Activated CD4-positive, alpha-beta memory T cell treated with anti-CD3 and anti-CD28 coated beads for 36 hours (primary cell): ENCODE measurements around the gene SRPX2. TPM values are rescaled to one million over a fixed set of nuclear protein-coding genes. Genes with fewer than 3 reads are reported as not detected.

Source experiments
- CTCF ChIA-PET: fragments of 350-600 bp; sonication (Branson Sonifier 250); formaldehyde crosslinking; loops from one replicate; lab custom pipeline; 2021; ENCODE audit warnings: antibody characterized with exemption, inconsistent platforms; lab: Charles Lee
- POLR2A ChIA-PET: fragments of 350-600 bp; sonication (Branson Sonifier 250); formaldehyde crosslinking; loops from one replicate; lab custom pipeline; 2021; ENCODE audit warnings: antibody characterized with exemption; lab: Charles Lee
- DNase-seq: peaks from one replicate; pipeline ENCODE4 v3.0.0-alpha.2; 2020
- H3K27ac Mint-ChIP-seq: one replicate; pipeline ENCODE4 v1.8.0; 2021; ENCODE audit warnings: mixed read lengths
- H3K27me3 Mint-ChIP-seq: one replicate; pipeline ENCODE4 v1.8.0; 2021; ENCODE audit warnings: mixed read lengths
- H3K36me3 Mint-ChIP-seq: one replicate; pipeline ENCODE4 v1.8.0; 2021; ENCODE audit warnings: mixed read lengths
- H3K4me1 Mint-ChIP-seq: one replicate; pipeline ENCODE4 v1.8.0; 2021; ENCODE audit warnings: low read depth, mixed read lengths
- H3K4me3 Mint-ChIP-seq: one replicate; pipeline ENCODE4 v1.8.0; 2021; ENCODE audit warnings: mild to moderate bottlenecking, mixed read lengths
- H3K9me3 Mint-ChIP-seq: one replicate; pipeline ENCODE4 v1.8.0; 2021; ENCODE audit warnings: mixed read lengths
- intact Hi-C: fragments of 100-400 bp; cut with micrococcal nuclease; formaldehyde crosslinking; loops from one replicate; pipeline ENCODE4 v1.15.1; 2023
- total RNA-seq, 2 experiments: library from RNA; stranded (reverse); gene quantifications; one replicate each; pipeline ENCODE4 v1.2.3, GENCODE V29; 2021

SRPX2 gene
- total RNA-seq, 2 experiments from 2014 or later, result not detected

DNA sequence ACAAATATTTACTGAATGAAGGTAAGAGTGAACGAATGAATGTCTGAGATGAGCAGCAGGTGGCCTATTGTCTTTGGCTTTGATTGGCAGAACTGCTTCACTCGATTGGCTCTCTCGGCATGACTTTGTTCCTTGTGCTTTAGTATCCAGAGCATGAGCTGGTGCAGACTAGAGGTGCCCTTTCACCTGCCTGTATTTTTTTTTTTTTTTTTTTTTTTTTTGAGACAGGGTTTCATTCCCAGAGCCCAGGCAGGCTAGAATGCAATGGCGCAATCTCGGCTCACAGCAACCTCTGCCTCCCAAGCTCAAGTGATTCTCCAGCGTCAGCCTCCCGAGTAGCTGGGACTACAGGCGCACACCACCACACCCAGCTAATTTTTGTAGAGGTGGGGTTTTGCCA, 38.9 kb downstream of the SRPX2 start:
- no peak overlapping the region for H3K27ac Mint-ChIP-seq
- H3K36me3 Mint-ChIP-seq, result no peaks in the 10 kb centered on the region
- DNase-seq, result no peak
- H3K4me3 Mint-ChIP-seq, result no peak overlapping the region
- ChIA-PET CTCF (interaction anchor here (0.7 to 1.9 kb wide), 3 partner anchors 12 to 85 kb away, joined by 3 to 14 read pairs (median 3); no protein-coding TSS in a partner anchor), POLR2A (no interaction called here)
- peaks cover 1% of the 10 kb centered on the region for H3K27me3 Mint-ChIP-seq
- no peaks in the 10 kb centered on the region for H3K9me3 Mint-ChIP-seq
- H3K4me1 Mint-ChIP-seq, result peaks cover 12% of the 10 kb centered on the region
- intact Hi-C loops, result loop anchor here (10.0 kb wide), 1 partner anchor 522 kb away; no protein-coding TSS in a partner anchor

DNA sequence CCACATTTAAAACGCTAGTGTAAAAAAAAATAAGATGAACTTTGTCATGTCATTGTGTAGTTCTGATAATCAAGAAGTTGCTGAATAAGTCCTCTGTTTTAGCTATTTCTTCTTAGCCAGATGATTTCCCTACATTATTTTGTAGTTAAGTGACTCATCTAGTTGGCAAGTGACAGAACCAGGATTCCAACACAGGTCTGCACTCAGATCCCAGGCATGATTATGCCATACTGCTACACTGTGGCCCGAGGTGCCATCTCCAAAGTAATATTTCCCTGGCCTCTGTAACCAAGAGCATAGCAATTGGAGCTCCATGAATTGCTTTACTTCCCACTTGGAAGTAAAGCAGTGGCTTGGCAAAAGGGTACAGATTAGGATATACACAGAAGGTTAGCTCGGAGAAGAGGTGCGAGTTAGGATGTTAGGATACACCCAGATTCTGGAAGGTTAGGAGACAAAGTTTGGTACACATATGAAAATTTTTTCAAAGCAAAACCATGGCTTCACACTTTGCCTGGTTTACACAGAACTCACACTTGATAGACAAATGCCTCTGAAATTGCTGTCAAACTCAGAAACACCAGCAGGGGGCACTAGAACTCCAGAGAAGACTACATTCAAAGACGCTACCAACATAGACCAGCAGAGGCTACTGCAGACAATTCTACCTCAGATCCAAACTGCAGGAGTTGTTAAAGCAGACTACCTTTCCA, 41.4 kb downstream of the SRPX2 start:
- Mint-ChIP-seq H3K4me1 (peaks cover 12% of the 10 kb centered on the region), H3K4me3 (no peak overlapping the region), H3K9me3 (no peaks in the 10 kb centered on the region), H3K36me3 (no peaks in the 10 kb centered on the region), H3K27ac (no peak overlapping the region), H3K27me3 (peaks cover 1% of the 10 kb centered on the region)
- intact Hi-C loops, result loop anchor here (1.0 to 10.0 kb wide), 2 partner anchors 83 to 519 kb away; no protein-coding TSS in a partner anchor
- CTCF ChIA-PET, result interaction anchor here (0.6 to 4.5 kb wide), 14 partner anchors 9 to 1384 kb away, joined by 3 to 91 read pairs (median 3); no protein-coding TSS in a partner anchor
- POLR2A ChIA-PET, result no interaction called here
- DNase-seq, result peak; percentile 71

DNA sequence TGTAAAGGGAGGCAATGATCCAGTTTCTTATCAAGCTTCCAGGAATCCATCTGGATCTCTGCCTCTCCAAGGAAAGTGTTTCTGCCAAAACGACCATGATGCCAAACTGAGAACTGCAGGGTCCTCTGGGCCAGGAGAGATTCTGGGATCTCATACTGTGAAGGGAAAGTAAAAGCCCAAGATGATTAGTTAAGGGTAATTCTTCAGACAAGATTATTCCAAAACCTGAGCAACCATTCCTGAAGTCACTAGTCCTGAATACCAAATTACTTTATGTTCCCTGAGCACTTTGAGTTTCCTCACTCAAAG, 42.0 kb downstream of the SRPX2 start:
- Mint-ChIP-seq H3K9me3 (no peaks in the 10 kb centered on the region), H3K36me3 (no peaks in the 10 kb centered on the region), H3K4me1 (peaks cover 12% of the 10 kb centered on the region), H3K27ac (no peak overlapping the region), H3K4me3 (no peak overlapping the region), H3K27me3 (peaks cover 1% of the 10 kb centered on the region)
- intact Hi-C loops, result loop anchor here (1.0 to 10.0 kb wide), 2 partner anchors 82 to 519 kb away; no protein-coding TSS in a partner anchor
- DNase-seq, result no peak
- POLR2A ChIA-PET, result no interaction called here
- CTCF ChIA-PET, result interaction anchor here (0.7 to 4.5 kb wide), 6 partner anchors 11 to 1385 kb away, joined by 3 to 91 read pairs (median 4); no protein-coding TSS in a partner anchor

DNA sequence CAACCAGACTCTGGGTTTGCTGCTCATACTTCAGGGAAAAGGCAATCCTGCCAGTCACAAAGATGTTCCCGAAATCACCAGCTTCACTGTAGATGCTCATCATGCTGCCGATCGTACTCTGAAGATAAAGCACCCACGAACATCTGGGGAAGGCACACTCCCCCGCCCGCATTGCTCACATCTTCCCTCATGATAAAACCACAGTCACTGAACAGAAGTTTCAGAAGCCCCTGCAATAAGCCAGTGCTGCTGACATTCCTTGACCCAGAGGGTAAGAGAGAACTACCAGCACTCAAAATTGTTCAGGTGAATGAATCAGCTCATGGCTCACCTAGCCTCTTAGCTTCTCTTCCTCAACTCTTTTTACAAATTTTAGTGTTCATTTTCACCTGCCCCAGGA, 43.1 kb downstream of the SRPX2 start:
- Mint-ChIP-seq H3K27me3 (peaks cover 3% of the 10 kb centered on the region), H3K4me3 (no peak overlapping the region), H3K4me1 (peaks cover 12% of the 10 kb centered on the region), H3K36me3 (no peaks in the 10 kb centered on the region), H3K9me3 (no peaks in the 10 kb centered on the region), H3K27ac (no peak overlapping the region)
- peak; percentile 15 for DNase-seq
- ChIA-PET CTCF (interaction anchor here (0.7 to 4.5 kb wide), 4 partner anchors 16 to 83 kb away, joined by 3 to 91 read pairs (median 6); no protein-coding TSS in a partner anchor), POLR2A (no interaction called here)
- intact Hi-C loops, result loop anchor here (10.0 kb wide), 1 partner anchor 518 kb away; no protein-coding TSS in a partner anchor

DNA sequence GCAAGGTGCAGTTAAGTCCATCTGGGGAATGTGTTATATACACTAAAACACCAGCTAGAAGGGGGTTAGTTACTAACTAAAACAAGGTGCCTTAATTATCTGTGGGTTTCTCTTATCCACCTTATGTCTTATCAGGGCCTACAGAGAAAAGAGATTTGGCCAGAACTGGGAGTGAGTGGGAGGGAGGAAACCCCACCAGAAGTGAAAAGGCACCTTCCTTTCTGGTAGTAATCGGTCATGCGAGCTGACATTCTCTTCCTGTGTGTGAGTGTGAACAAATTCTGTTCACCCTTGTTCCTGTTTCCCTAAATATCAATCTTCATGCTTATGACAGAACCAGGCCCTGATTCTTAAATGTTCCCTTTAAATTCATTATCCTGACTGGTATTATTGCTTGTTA, 43.5 kb downstream of the SRPX2 start:
- peaks cover 3% of the 10 kb centered on the region for H3K27me3 Mint-ChIP-seq
- H3K4me1 Mint-ChIP-seq, result peaks cover 12% of the 10 kb centered on the region

DNA sequence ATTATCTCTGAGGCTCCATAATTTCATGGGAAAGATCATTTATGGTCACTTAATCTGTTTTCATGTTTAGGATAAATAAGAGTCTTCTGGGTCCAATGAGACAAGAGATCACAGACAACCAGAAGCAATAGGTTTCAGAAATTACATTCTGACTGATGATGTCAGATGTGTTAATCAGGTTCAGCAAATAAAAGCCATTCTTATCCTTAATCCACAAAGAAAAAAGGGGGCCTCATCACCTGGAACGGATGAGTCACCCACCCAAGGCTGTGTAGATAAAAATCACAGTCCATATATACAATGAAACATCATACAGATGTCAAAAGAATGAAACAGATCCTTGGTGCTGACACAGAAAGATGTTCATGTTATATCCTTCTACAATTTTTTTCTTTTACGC, 51.3 kb downstream of the SRPX2 start:
- H3K9me3 Mint-ChIP-seq, result no peaks in the 10 kb centered on the region
- ChIA-PET POLR2A (no interaction called here), CTCF (no interaction called here)
- H3K4me1 Mint-ChIP-seq, result no peaks in the 10 kb centered on the region
- no peak overlapping the region for H3K4me3 Mint-ChIP-seq
- intact Hi-C loops, result no loop called here
- H3K36me3 Mint-ChIP-seq, result no peaks in the 10 kb centered on the region
- H3K27me3 Mint-ChIP-seq, result peaks cover 13% of the 10 kb centered on the region
- peak; percentile 10 for DNase-seq
- no peak overlapping the region for H3K27ac Mint-ChIP-seq

More for the DNA sequence above, 43.5 kb downstream of the SRPX2 start:
- H3K27ac Mint-ChIP-seq, result no peak overlapping the region
- no peaks in the 10 kb centered on the region for H3K9me3 Mint-ChIP-seq
- intact Hi-C loops, result loop anchor here (10.0 kb wide), 1 partner anchor 517 kb away; no protein-coding TSS in a partner anchor
- CTCF ChIA-PET, result interaction anchor here (0.7 to 4.5 kb wide), 4 partner anchors 16 to 599 kb away, joined by 3 to 91 read pairs (median 6); no protein-coding TSS in a partner anchor
- DNase-seq, result no peak
- no peak overlapping the region for H3K4me3 Mint-ChIP-seq
- POLR2A ChIA-PET, result no interaction called here
- H3K36me3 Mint-ChIP-seq, result no peaks in the 10 kb centered on the region

DNA sequence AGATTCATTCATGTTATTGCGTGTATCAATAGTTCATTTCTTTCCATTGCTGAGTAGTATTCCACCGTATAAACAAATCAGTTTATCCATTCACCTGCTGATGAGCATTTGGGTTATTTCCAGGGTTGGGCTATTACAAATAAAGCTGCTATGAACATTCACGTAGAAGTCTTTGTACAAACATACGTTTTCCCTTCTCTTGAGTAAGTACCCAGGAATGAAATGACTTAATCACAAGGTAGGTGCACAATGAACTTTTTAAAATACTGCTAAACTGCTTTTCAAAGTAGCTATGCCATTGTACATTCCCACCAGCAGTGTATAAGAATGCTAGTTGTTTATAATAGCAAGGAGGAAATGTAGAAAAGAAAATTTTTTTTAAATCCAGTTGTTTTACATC, 52.0 kb downstream of the SRPX2 start:
- Mint-ChIP-seq H3K36me3 (no peaks in the 10 kb centered on the region), H3K27me3 (peaks cover 13% of the 10 kb centered on the region), H3K27ac (no peak overlapping the region), H3K4me3 (no peak overlapping the region), H3K9me3 (no peaks in the 10 kb centered on the region), H3K4me1 (no peaks in the 10 kb centered on the region)
- CTCF ChIA-PET, result interaction anchor here (1.3 kb wide), 1 partner anchor 72 kb away, joined by 3 read pairs; no protein-coding TSS in a partner anchor
- POLR2A ChIA-PET, result no interaction called here
- intact Hi-C loops, result no loop called here
- DNase-seq, result no peak

DNA sequence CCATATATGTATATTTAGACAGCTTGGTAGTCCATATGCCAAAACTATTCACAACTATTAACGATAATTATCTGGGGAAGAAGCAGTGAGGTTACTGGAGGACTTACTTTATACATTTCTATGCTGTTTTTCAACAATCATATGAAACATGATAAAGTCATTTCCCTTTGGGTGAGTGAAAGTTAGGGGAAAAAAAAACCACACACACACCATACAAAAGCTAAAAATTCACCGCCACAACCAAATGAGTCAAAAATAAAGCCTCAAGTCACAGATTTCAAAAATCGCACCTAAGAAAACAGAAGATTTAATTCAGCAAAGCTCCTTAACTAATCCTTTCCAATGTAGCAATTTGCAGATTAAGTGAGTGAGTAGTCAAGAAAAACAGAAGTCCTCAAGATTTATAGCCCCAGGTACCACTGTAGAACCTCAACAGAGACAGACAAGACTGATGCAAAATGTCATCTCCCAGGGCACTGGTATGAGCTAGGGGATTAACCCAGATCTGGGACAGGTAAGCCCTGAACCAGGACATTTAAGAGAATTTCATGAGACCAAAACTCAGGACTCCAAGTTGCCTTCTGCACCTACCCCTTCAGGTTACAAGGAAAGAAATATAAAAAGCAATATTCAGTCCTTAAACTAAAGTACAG, 52.8 kb downstream of the SRPX2 start:
- CTCF ChIA-PET, result interaction anchor here (1.3 kb wide), 1 partner anchor 72 kb away, joined by 3 read pairs; no protein-coding TSS in a partner anchor
- peaks cover 13% of the 10 kb centered on the region for H3K27me3 Mint-ChIP-seq
- no peak for DNase-seq
- no peak overlapping the region for H3K4me3 Mint-ChIP-seq
- no peak overlapping the region for H3K27ac Mint-ChIP-seq
- intact Hi-C loops, result no loop called here
- no peaks in the 10 kb centered on the region for H3K4me1 Mint-ChIP-seq
- H3K9me3 Mint-ChIP-seq, result no peaks in the 10 kb centered on the region
- POLR2A ChIA-PET, result no interaction called here
- no peaks in the 10 kb centered on the region for H3K36me3 Mint-ChIP-seq

DNA sequence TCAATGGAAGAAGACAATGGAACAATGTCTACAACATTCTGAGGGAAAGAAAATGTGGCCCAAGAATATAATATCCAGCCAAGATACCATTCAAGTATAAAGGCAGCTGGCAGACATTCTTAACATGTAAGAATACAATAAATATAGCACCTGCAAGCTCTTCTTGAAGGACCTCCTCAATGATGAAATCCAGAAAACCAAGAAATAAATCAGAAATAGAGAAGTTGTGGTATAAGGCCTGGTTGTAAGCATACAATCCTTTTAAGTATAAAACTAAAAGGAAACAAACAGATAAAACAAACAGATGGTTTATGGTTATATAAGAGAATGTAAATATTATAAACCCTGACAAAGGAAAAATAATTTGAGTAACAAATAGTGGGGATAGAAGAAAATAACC, 54.6 kb downstream of the SRPX2 start:
- Mint-ChIP-seq H3K4me1 (no peaks in the 10 kb centered on the region), H3K36me3 (no peaks in the 10 kb centered on the region), H3K27ac (no peak overlapping the region), H3K27me3 (peaks cover 11% of the 10 kb centered on the region), H3K4me3 (no peak overlapping the region), H3K9me3 (no peaks in the 10 kb centered on the region)
- ChIA-PET POLR2A (no interaction called here), CTCF (interaction anchor here (0.6 kb wide), 1 partner anchor 1439 kb away, joined by 3 read pairs; no protein-coding TSS in a partner anchor)
- intact Hi-C loops, result no loop called here
- no peak for DNase-seq

DNA sequence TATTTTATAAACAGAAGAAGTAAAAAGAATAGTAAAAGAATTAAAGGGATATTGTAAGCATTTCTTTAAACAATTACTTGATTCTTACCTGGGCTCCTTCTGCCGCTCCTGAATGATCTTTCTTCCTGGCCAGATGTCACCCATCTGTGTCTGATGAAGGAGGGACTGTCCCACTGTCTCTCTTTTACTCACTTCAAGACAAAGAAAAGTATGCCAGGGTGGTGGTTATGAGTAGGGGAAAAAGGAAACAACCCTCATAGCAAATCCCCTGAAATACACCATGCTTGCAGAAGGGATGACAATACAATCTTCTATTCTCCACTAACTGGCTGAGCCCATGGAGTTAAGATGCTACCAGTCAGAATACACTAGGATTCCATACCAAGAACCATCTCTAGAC, 56.8 kb downstream of the SRPX2 start:
- ChIA-PET CTCF (no interaction called here), POLR2A (no interaction called here)
- Mint-ChIP-seq H3K27me3 (peaks cover 6% of the 10 kb centered on the region), H3K9me3 (no peaks in the 10 kb centered on the region), H3K4me1 (no peaks in the 10 kb centered on the region), H3K4me3 (no peak overlapping the region), H3K36me3 (no peaks in the 10 kb centered on the region), H3K27ac (no peak overlapping the region)
- intact Hi-C loops, result no loop called here
- DNase-seq, result no peak

DNA sequence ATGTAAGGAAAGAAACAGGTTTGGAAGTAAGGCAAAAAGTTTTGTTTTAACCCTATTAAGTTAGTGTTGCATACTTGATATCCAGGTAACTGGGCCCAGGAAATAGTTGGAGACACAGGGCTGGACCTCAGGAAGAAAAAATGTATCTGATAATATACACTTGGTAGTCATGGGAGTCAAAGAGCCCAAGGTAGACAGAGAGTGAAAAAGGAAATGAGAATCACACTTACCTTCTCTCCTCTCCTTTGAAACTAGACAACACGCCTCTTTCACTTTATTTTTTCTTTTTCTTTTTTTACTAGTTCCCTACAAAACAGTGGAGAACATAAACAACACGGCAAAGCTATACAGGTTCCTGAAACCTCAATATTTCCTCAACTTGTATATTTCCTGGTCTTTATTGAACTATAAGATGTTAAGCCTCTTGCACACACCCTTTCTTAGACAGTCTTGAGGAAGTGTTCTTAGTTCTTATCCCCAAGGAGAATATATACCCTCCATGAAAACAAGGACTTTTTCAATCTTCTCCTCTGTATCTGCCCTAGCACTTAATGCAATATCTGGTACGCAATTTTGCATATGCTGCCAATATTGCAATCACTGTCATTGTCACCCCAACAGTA, 60.7 kb downstream of the SRPX2 start:
- Mint-ChIP-seq H3K9me3 (no peaks in the 10 kb centered on the region), H3K4me3 (no peak overlapping the region), H3K27ac (no peak overlapping the region), H3K27me3 (peaks cover 13% of the 10 kb centered on the region), H3K4me1 (no peaks in the 10 kb centered on the region), H3K36me3 (no peaks in the 10 kb centered on the region)
- ChIA-PET POLR2A (no interaction called here), CTCF (no interaction called here)
- intact Hi-C loops, result no loop called here
- no peak for DNase-seq

DNA sequence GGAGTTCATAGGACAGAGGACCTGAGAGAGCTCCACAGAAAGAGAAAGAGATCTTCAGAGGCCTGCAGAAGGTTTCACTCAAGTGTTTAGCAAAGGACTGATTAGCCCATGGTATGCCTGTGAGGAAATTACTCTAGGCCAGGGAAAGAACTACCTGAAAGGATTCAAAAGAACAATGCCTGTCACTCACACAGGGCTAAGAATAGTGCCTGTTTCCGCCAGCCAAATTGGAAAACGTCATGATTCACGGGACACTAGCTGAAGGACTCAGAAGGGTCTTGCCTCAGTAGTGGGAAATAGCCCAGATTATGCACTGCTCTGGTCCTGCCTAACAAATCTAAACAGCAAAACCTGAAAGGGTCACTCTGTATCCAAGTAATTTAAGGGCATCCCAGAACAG, 66.8 kb downstream of the SRPX2 start:
- intact Hi-C loops, result no loop called here
- Mint-ChIP-seq H3K9me3 (no peaks in the 10 kb centered on the region), H3K36me3 (no peaks in the 10 kb centered on the region), H3K4me1 (no peaks in the 10 kb centered on the region), H3K27me3 (peaks cover 6% of the 10 kb centered on the region), H3K27ac (no peak overlapping the region), H3K4me3 (no peak overlapping the region)
- POLR2A ChIA-PET, result no interaction called here
- CTCF ChIA-PET, result no interaction called here
- no peak for DNase-seq
